NT2/D1 (cell line): ENCODE results near the gene NSD2.
"Not testable (repeated sequence)": the region's sequence is repeated elsewhere in the genome, so short reads cannot be mapped to it uniquely, and the experiment has no call there.

ENCODE experiments used
- YY1 ChIP-seq: IDR thresholded peaks from 2 replicates; pipeline ENCODE4 v1.6.1; 2011; ENCODE audit not compliant: insufficient read length, insufficient read depth
- ZNF274 ChIP-seq: IDR thresholded peaks from 2 replicates; pipeline ENCODE4 v1.6.1; 2011; ENCODE audit warnings: mild to moderate bottlenecking, low read depth, low read length

GRCh38 chr4:2027120-2027519 lies 155.9 kb downstream of the NSD2 start:
- not testable (repeated sequence) for TF ChIP-seq YY1, ZNF274
